Transverse colon (tissue), 4 donors: ENCODE data around the gene SLX4. TPM values are rescaled to one million over a fixed set of nuclear protein-coding genes. Genes with fewer than 3 reads are reported as not detected.

Experiments
- DNase-seq: peaks from one replicate; pipeline ENCODE4 v3.0.0-alpha.2; 2019
- H3K27ac ChIP-seq, 4 donors: fragments of 200-600 bp; sonication (generic); 2 replicates each; pipeline ENCODE4 v1.5.1; 2016 to 2018; ENCODE audit warnings: inconsistent platforms in 4 of 4
- H3K27me3 ChIP-seq: fragments of 200-600 bp; sonication (generic); 2 replicates; pipeline ENCODE4 v1.5.1; 2017; ENCODE audit warnings: inconsistent platforms
- H3K36me3 ChIP-seq, 4 donors: fragments of 200-600 bp; sonication (generic); 2 replicates each; pipeline ENCODE4 v1.5.1; 2017 to 2019; ENCODE audit warnings: inconsistent platforms in 4 of 4
- H3K4me1 ChIP-seq, 4 donors: fragments of 200-600 bp; sonication (generic); 2 replicates each; pipeline ENCODE4 v1.5.1; 2017 to 2020; ENCODE audit warnings: inconsistent platforms in 4 of 4
- H3K4me3 ChIP-seq, 4 donors: fragments of 200-600 bp; sonication (generic); 1 replicate in 1 of 4; 2 replicates in 3 of 4; pipeline versions ENCODE4 v1.5.1 to v1.6.1; 2017 to 2019; ENCODE audit warnings: inconsistent platforms in 4 of 4
- H3K9me3 ChIP-seq, 2 donors: fragments of 200-600 bp; sonication (generic); 2 replicates each; pipeline ENCODE4 v1.5.1; 2017 to 2019; ENCODE audit warnings: inconsistent platforms in 2 of 2
- CTCF ChIP-seq, 5 experiments: fragments of 200-600 bp in 3 of 5; fragments of 450-650 bp in 2 of 5; sonication (generic) in 3 of 5; IDR thresholded peaks; 1 replicate in 2 of 5; 2 replicates in 3 of 5; pipeline ENCODE4 v1.5.1; 2016 to 2017; ENCODE audit warnings: antibody characterized with exemption in 5 of 5, inconsistent platforms in 3 of 5, mild to moderate bottlenecking in 2 of 5, moderate library complexity in 1 of 5
- EP300 ChIP-seq: sonication (generic); formaldehyde crosslinking; IDR thresholded peaks from one replicate; pipeline ENCODE4 v1.6.1; 2017; ENCODE audit warnings: antibody characterized with exemption, low read depth
- POLR2A ChIP-seq: fragments of 450-650 bp; IDR thresholded peaks from one replicate; pipeline ENCODE4 v1.6.1; 2016; ENCODE audit warnings: antibody characterized with exemption, mild to moderate bottlenecking, moderate library complexity
- POLR2AphosphoS5 ChIP-seq, 3 donors: sonication (generic); formaldehyde crosslinking; IDR thresholded peaks; one replicate each; pipeline ENCODE4 v1.6.1; 2016; ENCODE audit warnings: antibody characterized with exemption in 3 of 3
- WGBS, 2 donors: methylation state at CpG; one replicate each; pipeline ENCODE4 v1.1.5; 2018; ENCODE audit warnings: low coverage in 1 of 2; 5-methylcytosine and 5-hydroxymethylcytosine counted together
- in situ Hi-C, 4 donors: fragments of 200-750 bp; cut with MboI; loops; one replicate each; pipeline versions ENCODE4 v1.15.0 to v1.15.1; 2017; ENCODE audit warnings: low sequenced_read_pairs in 3 of 4, low pct_ligation_motif_present in 1 of 4, low pct_unique_long_range_greater_than_20kb in 1 of 4
- intact Hi-C: fragments of 100-400 bp; cut with DNase I; formaldehyde crosslinking; loops from one replicate; pipeline ENCODE4 v1.15.1; 2023; ENCODE audit warnings: low total_unique reads
- total RNA-seq, 4 donors: library from RNA; depleted of rRNA; stranded (reverse); fragments of >200 nt; gene quantifications; one replicate each; pipeline ENCODE4 v1.1.0, GENCODE V29; 2016

Gene SLX4
- total RNA-seq, 4 donors from 2014 or later = 3.0 to 11.5 (median 4.9) TPM

GRCh38 chr16:3576211-3576610, 35.2 kb downstream of the SLX4 start:
- Histone ChIP-seq H3K4me3 (peak overlapping the region in 3 of 4 donors; percentile 1 to 40 (median 20)), H3K4me1 (no peaks in the 10 kb centered on the region), H3K36me3 (no peaks in the 10 kb centered on the region), H3K27me3 (peaks cover 8% of the 10 kb centered on the region), H3K27ac (no peak overlapping the region), H3K9me3 (no peaks in the 10 kb centered on the region)
- in situ Hi-C loops = no loop called here
- WGBS, 2 donors = 62% methylated on average over 11 of the region's 11 CpGs; no CpG with 5 or more reads in 1 of the 2 donors
- intact Hi-C loops = no loop called here
- TF ChIP-seq CTCF (IDR thresholded peaks at IDR 0.05) = no peak
- TF ChIP-seq POLR2AphosphoS5 (IDR thresholded peaks at IDR 0.05) = no peak
- TF ChIP-seq POLR2A = no peak
- TF ChIP-seq EP300 = no peak
- no peak for DNase-seq

- H3K9me3 ChIP-seq = peaks cover 6% of the 10 kb centered on the region in 2 donors
- intact Hi-C loops (no loop called here), in situ Hi-C loops (no loop called here)
- TF ChIP-seq EP300 (no peak), POLR2A (no peak), POLR2AphosphoS5 (IDR thresholded peaks at IDR 0.05) (no peak), CTCF (IDR thresholded peaks at IDR 0.05) (no peak)
- no peaks in the 10 kb centered on the region for H3K4me1 ChIP-seq
- H3K36me3 ChIP-seq = no peaks in the 10 kb centered on the region
- no peak overlapping the region for H3K27ac ChIP-seq
- 85% methylated on average over 11 of the region's 13 CpGs; no CpG with 5 or more reads in 1 of the 2 donors for WGBS, 2 donors
- DNase-seq = no peak
- H3K27me3 ChIP-seq = peaks cover 8% of the 10 kb centered on the region
- peak overlapping the region in 1 of 4 donors; percentile 40 for H3K4me3 ChIP-seq
Observed at GRCh38 chr16:3575491-3575890, 35.9 kb downstream of the SLX4 start.

GRCh38 chr16:3574195-3574594, 37.2 kb downstream of the SLX4 start:
- H3K27ac ChIP-seq = no peak overlapping the region
- no peaks in the 10 kb centered on the region for H3K36me3 ChIP-seq
- H3K27me3 ChIP-seq = peaks cover 8% of the 10 kb centered on the region
- DNase-seq = no peak
- peaks cover 9% of the 10 kb centered on the region in 2 donors for H3K9me3 ChIP-seq
- TF ChIP-seq POLR2A = no peak
- no peak for TF ChIP-seq POLR2AphosphoS5 (IDR thresholded peaks at IDR 0.05)
- no peak for TF ChIP-seq CTCF (IDR thresholded peaks at IDR 0.05)
- TF ChIP-seq EP300 = no peak
- H3K4me1 ChIP-seq = no peaks in the 10 kb centered on the region
- intact Hi-C loops = no loop called here
- no peak overlapping the region for H3K4me3 ChIP-seq
- 90% methylated on average over 14 of the region's 14 CpGs; no CpG with 5 or more reads in 1 of the 2 donors for WGBS, 2 donors
- in situ Hi-C loops = no loop called here

- TF ChIP-seq POLR2AphosphoS5 (IDR thresholded peaks at IDR 0.05) (no peak), EP300 (no peak), POLR2A (no peak), CTCF (IDR thresholded peaks at IDR 0.05) (no peak)
- Histone ChIP-seq H3K9me3 (peaks cover 9% of the 10 kb centered on the region in 2 donors), H3K36me3 (no peaks in the 10 kb centered on the region), H3K4me1 (no peaks in the 10 kb centered on the region), H3K4me3 (no peak overlapping the region), H3K27ac (no peak overlapping the region), H3K27me3 (peaks cover 6% of the 10 kb centered on the region)
- intact Hi-C loops (no loop called here), in situ Hi-C loops (no loop called here)
- DNase-seq = no peak
- 65 to 75% methylated on average over 4 to 9 of the region's 9 CpGs for WGBS, 2 donors
Observed at GRCh38 chr16:3573146-3573815, 38.1 kb downstream of the SLX4 start.
